Fibroblast of villous mesenchyme (primary cell): ENCODE results near the gene OPALIN. TPM values are rescaled to one million over a fixed set of nuclear protein-coding genes. Genes with fewer than 3 reads are reported as not detected.

Experiments used
- DNase-seq: peaks from one replicate; pipeline ENCODE4 v3.0.0-alpha.2; 2010; ENCODE audit warnings: low read depth
- H3K4me3 ChIP-seq: 2 replicates; pipeline ENCODE4 v1.5.1; 2011; ENCODE audit warnings: low read depth, mild to moderate bottlenecking, low read length
- total RNA-seq: library from RNA; depleted of rRNA; stranded (reverse); fragments of >200 nt; gene quantifications from 2 replicates; pipeline ENCODE4 v1.2.3, GENCODE V29; 2012
- TF ChIP-seq, protein P1 (sequence below): IDR thresholded peaks from 2 replicates; pipeline ENCODE4 v1.5.1; 2012; ENCODE audit warnings: low read depth, mild to moderate bottlenecking, low read length; ENCODE audit not compliant: insufficient read depth

Gene OPALIN
- total RNA-seq, 1 donor, result not detected

- no peak overlapping the region for H3K4me3 ChIP-seq
- no peak for DNase-seq
- TF ChIP-seq, protein P1, sequence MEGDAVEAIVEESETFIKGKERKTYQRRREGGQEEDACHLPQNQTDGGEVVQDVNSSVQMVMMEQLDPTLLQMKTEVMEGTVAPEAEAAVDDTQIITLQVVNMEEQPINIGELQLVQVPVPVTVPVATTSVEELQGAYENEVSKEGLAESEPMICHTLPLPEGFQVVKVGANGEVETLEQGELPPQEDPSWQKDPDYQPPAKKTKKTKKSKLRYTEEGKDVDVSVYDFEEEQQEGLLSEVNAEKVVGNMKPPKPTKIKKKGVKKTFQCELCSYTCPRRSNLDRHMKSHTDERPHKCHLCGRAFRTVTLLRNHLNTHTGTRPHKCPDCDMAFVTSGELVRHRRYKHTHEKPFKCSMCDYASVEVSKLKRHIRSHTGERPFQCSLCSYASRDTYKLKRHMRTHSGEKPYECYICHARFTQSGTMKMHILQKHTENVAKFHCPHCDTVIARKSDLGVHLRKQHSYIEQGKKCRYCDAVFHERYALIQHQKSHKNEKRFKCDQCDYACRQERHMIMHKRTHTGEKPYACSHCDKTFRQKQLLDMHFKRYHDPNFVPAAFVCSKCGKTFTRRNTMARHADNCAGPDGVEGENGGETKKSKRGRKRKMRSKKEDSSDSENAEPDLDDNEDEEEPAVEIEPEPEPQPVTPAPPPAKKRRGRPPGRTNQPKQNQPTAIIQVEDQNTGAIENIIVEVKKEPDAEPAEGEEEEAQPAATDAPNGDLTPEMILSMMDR, result no peak
These were observed 1.7 kb downstream of the OPALIN start for GRCh38 chr10:96357038-96357620.

DNA sequence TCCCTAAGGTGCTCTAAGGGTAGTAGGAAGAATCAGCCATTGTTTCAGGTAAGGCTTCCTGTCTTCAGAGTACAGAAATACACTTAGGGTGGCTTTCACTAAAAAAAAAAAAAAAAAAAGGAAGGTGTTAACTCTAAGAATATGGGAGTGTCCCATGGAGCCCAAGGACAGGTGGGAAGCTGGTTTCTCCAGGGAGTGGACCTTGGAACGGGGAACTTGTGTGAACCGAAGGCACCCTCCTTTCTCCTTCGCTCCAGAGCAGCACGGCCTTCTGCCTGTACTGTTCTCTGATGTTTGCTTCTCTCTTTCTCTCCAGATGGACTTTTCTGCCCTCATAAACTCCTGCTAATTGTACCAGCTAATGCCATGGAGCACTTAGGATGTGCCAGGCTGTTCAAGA lies 6.2 kb downstream of the OPALIN start:
- no peak for DNase-seq
- TF ChIP-seq, protein P1, result no peak
- no peak overlapping the region for H3K4me3 ChIP-seq

DNA sequence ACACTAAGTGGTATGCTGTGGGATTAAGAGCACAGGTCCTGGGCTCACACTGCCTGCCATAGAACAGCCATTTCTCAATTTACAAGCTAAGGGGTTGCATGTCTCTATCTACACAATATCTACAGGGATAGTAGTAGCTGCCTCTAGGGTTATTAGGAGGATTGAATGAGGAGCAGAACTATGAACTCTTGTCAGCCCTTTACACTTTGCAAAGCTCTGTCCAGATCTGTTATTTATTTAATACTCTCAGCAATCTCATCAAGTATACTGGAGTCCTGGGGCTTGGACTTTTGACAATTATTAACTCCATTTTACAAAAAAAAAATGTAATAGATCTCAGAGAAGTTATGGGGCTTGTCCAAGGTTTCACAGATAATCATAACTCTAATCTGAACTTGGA lies 6.8 kb downstream of the OPALIN start:
- no peak overlapping the region for H3K4me3 ChIP-seq
- DNase-seq, result no peak
- TF ChIP-seq, protein P1, result no peak

GRCh38 chr10:96346295-96346694 lies 12.5 kb downstream of the OPALIN start:
- DNase-seq, result no peak
- TF ChIP-seq, protein P1, result no peak
- no peak overlapping the region for H3K4me3 ChIP-seq

GRCh38 chr10:96345222-96345621 lies 13.6 kb downstream of the OPALIN start:
- H3K4me3 ChIP-seq, result no peak overlapping the region
- TF ChIP-seq, protein P1, result no peak
- DNase-seq, result no peak

DNA sequence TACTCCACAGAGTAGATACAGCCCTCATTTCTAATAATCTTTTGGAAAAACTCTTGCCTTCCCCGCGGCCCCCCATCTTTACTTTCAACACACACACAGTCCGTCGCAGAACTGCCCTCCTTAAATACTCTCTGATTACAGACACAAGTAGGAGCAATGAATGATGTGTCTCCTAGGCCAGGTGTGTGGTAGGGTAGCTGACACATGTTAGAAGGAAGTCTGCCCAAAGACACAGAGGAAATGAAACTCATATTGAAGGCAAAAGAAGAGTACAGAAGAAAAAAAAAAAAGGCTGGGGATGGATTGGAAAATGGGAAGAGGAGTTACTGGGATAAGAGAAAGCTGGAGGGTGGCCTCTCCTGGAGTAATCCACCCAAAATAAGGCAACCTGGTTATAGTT lies 14.6 kb downstream of the OPALIN start:
- H3K4me3 ChIP-seq, result no peak overlapping the region
- no peak for DNase-seq
- TF ChIP-seq, protein P1, result no peak

DNA sequence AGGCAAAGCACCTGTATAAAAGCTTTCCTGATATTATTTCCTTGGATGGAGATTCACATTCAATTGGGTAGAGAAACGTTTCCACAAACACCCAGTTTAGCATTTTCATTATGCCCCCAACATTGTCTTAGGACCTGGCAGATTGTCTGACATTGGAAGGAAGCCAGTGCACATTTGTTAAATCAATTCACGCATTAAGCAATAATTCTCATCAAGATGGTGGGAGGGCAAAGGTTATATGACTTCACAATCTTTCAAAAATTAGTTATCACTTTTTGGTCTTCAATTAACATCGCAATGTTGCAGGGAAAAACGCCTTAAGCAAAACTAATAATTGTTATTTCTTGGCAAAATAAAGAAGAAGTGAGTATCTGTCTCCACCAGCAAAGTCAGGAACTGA lies 16.4 kb downstream of the OPALIN start:
- TF ChIP-seq, protein P1, result no peak
- no peak overlapping the region for H3K4me3 ChIP-seq

More for the DNA sequence above, 16.4 kb downstream of the OPALIN start:
- no peak for DNase-seq
